GM19463 (cell line): ENCODE results near the gene DMBT1.

Experiments
- ATAC-seq: cut with Tn5 transposase; IDR thresholded peaks from one replicate; pipeline ENCODE4 v1.9.1; 2021; ENCODE audit warnings: mild to moderate bottlenecking, moderate library complexity; ENCODE audit not compliant: unreplicated experiment

Gene DMBT1

GRCh38 chr10:122548407-122549085 is 12.0 kb upstream of the DMBT1 start:
- no peak for ATAC-seq

DNA sequence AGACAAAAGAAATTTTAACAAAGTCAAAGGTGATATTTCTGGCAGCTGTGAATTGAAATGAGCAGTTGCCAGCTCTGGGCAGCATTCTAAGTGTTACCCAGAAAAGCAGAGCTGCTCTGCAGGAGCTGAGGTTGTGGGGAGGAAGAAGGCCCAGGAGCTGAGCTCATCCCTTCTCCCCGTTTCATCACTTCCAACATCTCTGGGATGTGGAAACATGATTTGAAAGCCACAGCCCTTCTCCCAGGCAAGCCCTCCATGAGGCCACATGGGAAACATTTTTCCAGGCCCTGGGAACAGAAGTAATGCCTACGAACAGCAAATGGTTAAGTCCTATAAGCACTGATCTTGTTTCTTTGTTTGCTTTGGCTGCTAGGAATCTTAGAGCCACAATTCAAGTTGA is 10.9 kb upstream of the DMBT1 start:
- no peak for ATAC-seq

DNA sequence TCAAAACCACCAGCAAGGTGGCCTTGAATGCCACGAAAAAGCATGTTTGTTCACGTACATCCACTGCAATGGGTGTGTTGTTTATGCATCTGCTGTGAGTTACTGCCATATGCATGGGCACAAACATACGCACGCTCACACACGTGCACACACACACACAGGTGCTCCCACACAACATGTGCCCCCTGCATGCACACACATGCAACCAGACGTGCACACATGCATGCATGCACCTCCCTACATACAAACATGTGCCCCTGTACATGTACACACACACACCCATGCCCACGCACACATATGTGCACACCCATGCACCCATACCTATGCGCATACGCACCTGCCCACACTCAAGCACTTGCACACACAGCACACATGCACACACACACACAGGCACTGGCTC is 10.1 kb upstream of the DMBT1 start:
- ATAC-seq, result no peak

DNA sequence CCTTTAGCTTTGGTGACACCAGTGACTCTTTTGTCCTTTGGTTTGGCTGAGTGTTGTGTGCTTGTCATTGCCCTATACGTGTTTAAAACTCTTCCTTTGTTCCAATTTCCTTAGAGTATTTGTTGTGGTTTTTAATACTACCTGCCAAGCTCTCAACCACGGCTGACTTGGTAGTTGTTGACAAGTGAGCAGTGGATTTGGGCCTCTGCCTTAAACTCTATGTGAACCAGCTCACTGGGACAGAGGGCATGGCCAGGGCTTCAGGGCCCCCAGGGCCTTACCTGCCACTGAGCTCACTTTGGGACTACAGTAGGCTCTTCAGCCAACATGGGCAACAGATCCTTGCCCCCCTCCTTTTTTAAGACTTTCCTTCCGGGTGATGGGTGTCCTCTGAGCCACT is 9.6 kb upstream of the DMBT1 start:
- ATAC-seq, result no peak

DNA sequence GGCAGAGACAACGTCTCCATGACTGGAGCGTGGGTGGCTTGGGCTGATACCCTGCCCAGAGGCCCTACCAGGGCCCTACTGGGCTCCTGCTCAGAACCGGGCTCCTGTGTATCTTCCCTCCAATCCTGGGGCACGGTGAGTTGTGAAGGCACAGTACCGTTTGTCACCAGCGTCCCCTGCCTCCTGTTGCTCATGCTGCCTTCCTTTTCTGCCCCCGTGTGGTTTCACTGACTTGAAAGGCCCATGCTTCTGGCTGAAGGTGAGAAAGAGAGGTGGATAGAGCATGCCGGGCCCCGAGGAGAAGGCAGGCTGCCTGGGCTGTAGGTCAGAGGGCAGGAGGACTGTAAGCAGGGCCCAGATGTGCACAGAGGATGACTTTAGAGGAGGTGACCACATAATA is 9.1 kb upstream of the DMBT1 start:
- ATAC-seq, result no peak

- no peak for ATAC-seq
Observed at GRCh38 chr10:122553341-122553740, 7.2 kb upstream of the DMBT1 start.

- ATAC-seq, result no peak
Observed at GRCh38 chr10:122554131-122555036, 6.2 kb upstream of the DMBT1 start.

DNA sequence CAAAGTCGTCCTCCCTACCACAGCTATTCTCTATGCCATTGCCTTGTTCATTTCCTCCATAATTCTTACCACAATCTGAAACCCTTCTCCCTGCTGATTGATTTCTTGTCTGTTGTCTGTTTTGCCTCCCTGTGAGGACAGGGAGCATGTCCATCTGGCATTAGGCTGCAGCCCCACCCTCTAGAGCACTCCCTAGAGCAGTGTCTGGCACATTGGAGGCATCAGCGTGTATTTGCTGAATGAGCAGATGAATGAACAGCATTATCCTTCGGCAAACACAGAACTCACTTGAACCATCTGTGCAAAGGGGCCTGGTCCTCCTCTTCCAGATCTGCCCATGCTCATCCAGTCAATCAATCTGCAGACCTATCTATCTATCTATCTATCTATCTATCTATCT is 5.1 kb upstream of the DMBT1 start:
- no peak for ATAC-seq

GRCh38 chr10:122557516-122557915 is 3.0 kb upstream of the DMBT1 start:
- ATAC-seq, result no peak

DNA sequence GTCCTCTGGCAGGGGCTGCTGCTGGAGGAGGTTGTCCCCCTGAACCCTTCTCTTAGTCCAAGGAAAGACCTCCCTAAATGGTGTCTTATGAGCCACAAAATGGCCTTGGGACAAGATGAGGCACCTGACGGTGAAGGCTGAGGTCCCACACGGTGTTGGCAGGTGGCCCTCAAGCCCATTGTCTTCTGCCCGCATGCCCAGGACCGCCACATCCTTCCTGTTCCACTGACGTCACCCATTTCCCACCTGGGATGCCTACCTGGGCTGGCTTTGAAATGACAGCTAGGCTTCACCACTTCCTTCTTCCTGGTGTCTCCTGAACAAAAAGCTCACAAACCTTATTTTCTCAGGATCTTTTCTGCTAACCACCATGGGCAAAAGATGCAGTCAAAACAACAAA is 2.1 kb upstream of the DMBT1 start:
- no peak for ATAC-seq

DNA sequence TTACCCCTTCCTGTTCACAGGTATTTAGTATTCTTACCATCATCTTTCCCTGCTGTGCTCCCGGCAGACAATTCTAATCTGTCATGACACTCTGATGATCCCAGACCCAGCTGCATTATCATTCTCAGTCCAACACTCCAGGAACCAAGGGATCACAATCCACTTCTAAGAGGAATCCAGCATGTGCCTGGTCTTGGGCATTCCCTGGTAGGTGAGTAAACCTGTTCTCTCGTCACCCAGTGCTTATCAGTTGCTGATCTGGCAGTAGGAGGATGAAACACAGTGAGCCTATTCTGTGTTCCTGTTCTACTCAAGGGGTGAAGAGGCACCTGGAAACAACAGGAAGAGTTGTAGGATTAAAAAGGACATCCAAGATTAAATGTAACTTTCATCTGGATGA is 1.3 kb upstream of the DMBT1 start:
- ATAC-seq, result no peak

DNA sequence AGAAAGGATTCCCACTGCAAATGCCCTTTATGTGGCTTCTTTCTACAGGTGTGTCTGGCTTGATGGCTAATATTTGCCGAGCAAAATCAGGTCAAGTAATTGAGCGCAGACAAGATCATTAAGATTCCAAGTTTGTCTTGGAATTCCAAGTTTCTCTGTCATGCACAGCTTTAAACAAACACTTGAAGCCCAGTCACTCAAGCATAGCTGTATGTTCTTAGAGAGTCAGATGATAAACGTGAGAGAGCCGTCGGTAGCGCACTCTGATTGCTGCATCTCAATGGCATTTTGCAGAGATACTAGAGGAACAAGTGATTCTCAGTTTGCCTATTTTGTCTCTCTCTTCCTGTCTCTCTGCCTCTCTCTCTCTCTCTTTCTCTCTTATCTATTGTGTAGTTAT is 658 bp downstream of the DMBT1 start:
- ATAC-seq, result no peak

- no peak for ATAC-seq
Observed at GRCh38 chr10:122561792-122562191, 1.2 kb downstream of the DMBT1 start.

DNA sequence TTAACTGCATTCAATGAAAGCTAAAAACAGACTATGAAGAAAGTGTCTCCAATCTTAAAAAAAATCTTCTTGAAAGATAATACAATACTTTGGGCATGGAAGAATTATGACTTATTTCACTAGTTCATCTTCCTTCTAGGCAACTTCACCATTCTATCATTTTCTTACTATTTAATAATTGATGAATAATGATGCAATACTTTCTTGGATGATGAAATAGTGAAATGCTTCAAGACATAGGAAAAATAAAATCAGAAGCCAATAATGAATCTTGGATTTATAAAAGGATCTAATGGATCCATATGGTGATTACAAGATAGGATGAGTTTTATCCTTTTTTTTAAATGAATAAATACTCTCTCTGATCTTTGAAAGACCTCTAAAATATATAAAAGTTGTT is 4.4 kb downstream of the DMBT1 start:
- ATAC-seq, result no peak

DNA sequence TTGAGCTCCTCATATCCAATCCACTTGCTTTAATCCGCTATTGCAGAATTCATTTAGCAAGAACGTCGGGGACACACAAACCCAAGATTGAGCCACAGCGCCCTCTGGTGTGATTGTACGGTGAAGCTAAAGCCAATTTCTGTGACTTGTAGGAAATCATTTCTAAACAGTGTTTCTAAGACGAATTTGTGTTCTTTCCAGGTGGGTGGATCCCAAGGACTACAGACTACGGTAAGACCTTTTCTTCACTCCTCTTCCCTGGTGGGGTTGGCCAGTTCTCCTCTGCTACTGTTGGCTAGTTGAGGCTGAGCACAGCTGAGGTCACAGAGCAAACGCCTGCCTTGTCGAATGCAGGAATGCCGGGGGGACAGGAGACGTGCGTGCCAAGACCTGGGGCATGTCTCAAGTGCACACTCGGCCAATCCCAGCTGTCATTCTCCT is 5.2 kb downstream of the DMBT1 start:
- no peak for ATAC-seq

DNA sequence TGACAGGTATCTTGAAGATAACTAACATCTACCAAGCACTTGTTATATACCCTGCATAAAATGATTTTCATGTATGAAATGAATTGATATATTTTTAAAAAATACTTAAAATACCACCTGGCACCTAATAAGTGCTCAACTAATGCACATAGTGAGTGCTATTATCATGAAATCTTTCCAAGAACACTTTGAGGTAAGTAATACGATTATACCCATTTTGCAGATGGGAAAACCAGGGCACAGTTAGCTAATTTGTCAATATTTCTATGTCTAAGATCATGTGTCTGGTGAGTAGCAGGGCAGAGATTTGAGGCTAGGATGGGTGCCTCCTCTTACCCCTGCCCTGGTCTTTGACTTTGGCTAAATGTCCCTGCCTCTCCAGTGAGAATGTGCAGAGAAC is 6.1 kb downstream of the DMBT1 start:
- ATAC-seq, result no peak

GRCh38 chr10:122567056-122567660 is 6.6 kb downstream of the DMBT1 start:
- no peak for ATAC-seq

- no peak for ATAC-seq
Observed at GRCh38 chr10:122568551-122568950, 8.0 kb downstream of the DMBT1 start.

DNA sequence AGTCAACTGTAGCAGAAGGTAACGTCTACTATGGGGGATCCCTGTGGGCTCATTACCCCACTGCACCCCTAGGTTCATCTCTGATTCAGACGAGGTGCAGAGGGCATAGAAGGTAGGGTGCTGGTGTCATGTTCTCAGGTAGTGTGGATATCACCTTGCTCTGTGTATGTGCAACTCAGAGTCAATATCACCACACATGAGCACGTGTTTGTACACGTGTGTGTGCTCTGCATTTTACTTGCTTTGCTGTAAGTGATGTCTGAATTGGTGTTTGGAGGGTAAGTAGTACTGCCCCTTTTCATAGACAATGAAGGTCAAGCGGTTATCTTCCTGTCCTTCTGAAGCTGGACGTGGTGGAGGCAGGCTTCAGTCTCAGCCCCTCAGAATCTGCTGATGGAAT is 10.4 kb downstream of the DMBT1 start:
- no peak for ATAC-seq

GRCh38 chr10:122571892-122572291 is 11.3 kb downstream of the DMBT1 start:
- ATAC-seq, result no peak

GRCh38 chr10:122575776-122576175 is 15.2 kb downstream of the DMBT1 start:
- no peak for ATAC-seq

- ATAC-seq, result no peak
Observed at GRCh38 chr10:122576291-122576690, 15.7 kb downstream of the DMBT1 start.
